T47D (cell line): ENCODE data around the gene SYNM.

Experiments
- DNase-seq, 2 experiments: peaks; one replicate each; pipeline versions ENCODE4 v3.0.0 to v3.0.0-alpha.2; 2011 to 2012; ENCODE audit warnings: low read depth in 1 of 2, low spot score in 1 of 2
- JUND ChIP-seq: IDR thresholded peaks from 2 replicates; pipeline ENCODE4 v1.6.1; 2012; ENCODE audit warnings: low read depth
- in situ Hi-C: cut with HindIII; loops from 2 replicates; pipeline ENCODE4 v1.10.0; 2016; ENCODE audit warnings: low sequenced_read_pairs, low pct_unique_long_range_greater_than_20kb

SYNM gene

DNA sequence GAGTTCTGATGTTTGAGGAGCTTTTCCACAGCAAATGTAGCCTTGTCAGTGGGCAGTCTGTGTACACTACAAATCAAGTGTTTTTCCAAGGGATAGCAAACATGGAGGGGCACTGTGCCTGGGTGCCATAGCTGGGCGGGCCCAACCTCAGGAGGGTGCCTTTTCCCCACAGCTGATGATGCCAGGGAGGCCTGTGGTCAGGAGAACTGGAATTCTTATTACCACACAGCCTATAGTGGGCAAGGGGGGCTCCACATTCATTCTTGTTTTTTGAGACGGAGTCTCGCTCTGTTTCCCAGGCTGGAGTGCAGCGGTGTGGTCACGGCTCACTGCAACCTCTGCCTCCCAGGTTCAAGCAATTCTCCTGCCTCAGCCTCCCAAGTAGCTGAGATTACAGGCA, 41.8 kb downstream of the SYNM start:
- in situ Hi-C loops = no loop called here
- TF ChIP-seq JUND = no peak

GRCh38 chr15:99148851-99149276, 44.0 kb downstream of the SYNM start:
- no peak for DNase-seq
- in situ Hi-C loops = no loop called here
- TF ChIP-seq JUND = no peak

More for the DNA sequence above, 41.8 kb downstream of the SYNM start:
- no peak for DNase-seq

DNA sequence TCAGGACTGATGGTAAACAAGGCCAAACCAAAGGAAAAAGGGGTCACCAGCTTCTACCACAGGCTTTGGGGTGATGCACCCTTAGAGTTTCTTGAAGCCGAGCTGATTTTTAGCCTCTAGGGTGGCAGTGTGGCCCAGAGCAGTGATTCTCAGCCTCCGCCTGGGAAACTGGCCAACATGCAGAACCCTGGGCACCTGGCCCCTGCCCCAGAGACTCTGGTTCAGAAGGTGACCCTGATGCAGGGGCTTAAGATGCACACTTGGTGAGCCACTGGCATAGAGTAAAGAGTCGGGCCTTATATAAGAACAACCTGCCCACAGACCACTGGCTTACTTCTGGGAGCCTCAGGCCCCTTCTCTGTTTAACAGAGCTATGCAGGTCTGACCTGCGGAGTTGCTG, 44.5 kb downstream of the SYNM start:
- in situ Hi-C loops = no loop called here
- DNase-seq = no peak
- TF ChIP-seq JUND = no peak

- DNase-seq = no peak
- in situ Hi-C loops = no loop called here
Measured at GRCh38 chr15:99151156-99151555, 46.3 kb downstream of the SYNM start.

DNA sequence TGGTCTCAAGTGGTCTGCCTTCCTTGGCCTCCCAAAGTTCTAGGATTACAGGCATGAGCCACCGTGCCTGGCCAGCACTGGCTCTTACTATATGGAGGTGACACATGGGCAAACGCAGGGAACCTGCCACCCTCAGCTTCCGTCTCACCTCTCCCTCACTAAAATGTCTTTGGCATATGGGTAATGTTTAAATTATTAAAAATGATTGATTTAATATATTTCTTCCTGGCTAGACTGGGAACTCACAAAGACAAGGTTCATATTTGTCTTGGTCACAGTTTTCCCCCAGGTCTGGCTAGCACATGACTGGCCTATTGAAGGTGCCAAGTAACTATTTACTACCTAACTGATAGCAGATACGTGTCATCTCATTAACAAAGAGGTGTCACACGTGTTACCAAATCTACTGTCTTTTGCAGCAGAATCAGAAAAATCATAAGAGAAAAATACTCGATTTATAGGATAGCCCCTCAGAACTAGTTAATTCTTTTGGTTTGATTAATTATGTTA, 48.2 kb downstream of the SYNM start:
- TF ChIP-seq JUND = no peak
- in situ Hi-C loops = no loop called here
- DNase-seq = no peak

More at GRCh38 chr15:99151156-99151555, 46.3 kb downstream of the SYNM start:
- TF ChIP-seq JUND = no peak

DNA sequence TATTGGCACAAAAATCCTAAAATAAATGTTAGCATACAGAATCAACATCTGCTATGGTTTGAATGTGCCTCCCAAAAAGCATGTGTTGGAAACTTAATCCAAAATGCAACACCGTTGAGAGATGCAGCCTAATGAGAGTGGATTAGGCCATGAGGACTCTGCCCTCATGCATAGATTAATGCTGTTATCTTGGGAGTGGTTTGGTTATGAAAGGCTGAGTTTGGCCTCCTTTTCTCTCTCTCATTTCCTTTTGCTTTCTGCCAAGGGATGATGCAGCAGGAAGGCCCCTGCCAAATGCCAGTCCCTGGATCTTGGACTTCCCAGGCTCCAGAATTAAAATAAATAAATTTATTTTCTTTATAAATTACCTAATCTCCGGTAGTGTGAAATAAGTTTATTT, 49.4 kb downstream of the SYNM start:
- no peak for TF ChIP-seq JUND
- in situ Hi-C loops = no loop called here
- DNase-seq = no peak

- DNase-seq = no peak
- in situ Hi-C loops = no loop called here
Measured at GRCh38 chr15:99155961-99156443, 51.1 kb downstream of the SYNM start.

DNA sequence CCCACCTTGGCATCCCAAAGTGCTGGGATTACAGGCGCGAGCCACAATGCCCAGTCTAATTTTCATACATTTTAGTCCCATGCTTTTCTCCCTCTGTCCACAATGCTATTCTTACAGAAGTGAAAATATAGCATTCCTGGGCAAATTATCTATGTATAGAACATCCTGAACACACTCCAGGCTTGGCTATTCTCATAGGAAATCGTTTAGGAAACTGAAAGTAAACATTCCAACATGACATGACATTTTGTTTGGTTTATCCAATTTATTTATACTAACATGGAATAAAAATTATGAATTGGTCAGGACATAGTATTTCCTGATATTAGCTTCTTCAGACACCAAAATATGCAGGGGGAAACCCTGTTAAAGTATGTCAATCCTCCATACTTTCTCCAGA, 52.6 kb downstream of the SYNM start:
- in situ Hi-C loops = no loop called here
- no peak for TF ChIP-seq JUND
- no peak for DNase-seq

More at GRCh38 chr15:99155961-99156443, 51.1 kb downstream of the SYNM start:
- TF ChIP-seq JUND = no peak

GRCh38 chr15:99158626-99159412, 53.9 kb downstream of the SYNM start:
- no peak for DNase-seq
- in situ Hi-C loops = no loop called here
- TF ChIP-seq JUND = no peak

DNA sequence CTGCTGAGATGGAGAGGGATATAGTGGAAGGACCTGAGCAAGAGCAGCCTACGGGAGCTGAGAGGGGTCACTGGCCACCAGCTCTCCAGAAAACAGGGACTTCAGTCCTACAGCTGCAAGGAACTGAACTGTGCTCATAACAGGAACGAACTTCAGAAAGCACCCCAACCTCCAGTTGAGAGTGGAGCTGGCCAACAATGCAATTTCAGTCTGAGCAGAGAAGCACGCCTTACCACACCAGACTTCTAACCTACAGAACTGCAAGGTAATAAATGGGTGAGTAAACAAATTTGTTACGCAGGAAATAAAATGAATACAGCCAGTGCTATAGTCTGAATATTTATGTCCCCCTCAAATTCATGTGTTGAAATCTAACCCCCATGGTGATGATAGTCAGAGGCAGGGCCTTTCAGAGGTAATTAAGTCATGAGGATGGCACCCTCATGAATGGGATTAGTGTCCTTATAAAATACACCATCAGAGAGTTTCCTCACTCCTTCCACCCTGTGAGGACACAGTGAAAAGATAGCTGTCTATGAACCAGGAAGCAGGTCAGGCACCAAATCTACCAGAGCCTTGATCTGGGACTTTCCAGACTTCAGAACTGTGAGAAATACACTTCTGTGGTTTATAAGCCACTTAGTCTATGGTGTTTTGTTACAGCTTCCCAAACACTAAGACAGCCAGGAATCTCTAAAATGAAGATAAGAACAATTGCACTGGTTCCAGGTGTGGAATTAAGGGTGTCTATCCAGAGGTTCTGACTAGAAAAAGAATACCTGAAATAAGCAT, 58.6 kb downstream of the SYNM start:
- in situ Hi-C loops = no loop called here
- TF ChIP-seq JUND = no peak
- DNase-seq = no peak

GRCh38 chr15:99164119-99164518, 59.2 kb downstream of the SYNM start:
- DNase-seq = no peak
- TF ChIP-seq JUND = no peak
- in situ Hi-C loops = no loop called here

GRCh38 chr15:99165020-99165790, 60.3 kb downstream of the SYNM start:
- no peak for TF ChIP-seq JUND
- in situ Hi-C loops = no loop called here
- DNase-seq = no peak
